Measurements from ENCODE around the gene STX16.

The STX16 gene

GRCh38 chr20:58664331-58664730, 13.2 kb downstream of the STX16 start:
- Histone ChIP-seq H3K27me3 (ENCODE audit: insufficient read depth, poor library complexity, severe bottlenecking) (no peaks in the 10 kb centered on the region), H3K4me3 (replicated peaks; ENCODE audit: insufficient read depth, low read length) (no peak overlapping the region), H3K27ac (replicated peaks) (no peak overlapping the region)
- no peak for TF ChIP-seq CTCF (IDR thresholded peaks at IDR 0.05; ENCODE audit: insufficient read depth, low read length)
- DNase-seq (ENCODE audit: low read depth in 1 of 2, low spot score in 1 of 2), result no peak

- Histone ChIP-seq H3K4me3 (replicated peaks; ENCODE audit: insufficient read depth, low read length) (no peak overlapping the region), H3K27ac (replicated peaks) (no peak overlapping the region), H3K27me3 (ENCODE audit: insufficient read depth, poor library complexity, severe bottlenecking) (no peaks in the 10 kb centered on the region)
- TF ChIP-seq CTCF (IDR thresholded peaks at IDR 0.05; ENCODE audit: insufficient read depth, low read length), result no peak
- no peak for TF ChIP-seq GABPA (IDR thresholded peaks at IDR 0.05; ENCODE audit: low read depth)
- TF ChIP-seq POLR2AphosphoS5 (IDR thresholded peaks at IDR 0.05; ENCODE audit: low read depth), result no peak
- TF ChIP-seq SPI1 (IDR thresholded peaks at IDR 0.05; ENCODE audit: borderline replicate concordance, low read depth), result no peak
- no peak for TF ChIP-seq REST (IDR thresholded peaks at IDR 0.05; ENCODE audit: insufficient replicate concordance, low read depth)
- no peak for DNase-seq (ENCODE audit: low read depth in 1 of 2, low spot score in 1 of 2)
Observed at GRCh38 chr20:58664883-58665282, 13.8 kb downstream of the STX16 start.

GRCh38 chr20:58665606-58666005, 14.5 kb downstream of the STX16 start:
- DNase-seq (ENCODE audit: low read depth in 1 of 2, low spot score in 1 of 2), result no peak
- no peak overlapping the region for H3K27ac ChIP-seq (replicated peaks)
- H3K27me3 ChIP-seq (ENCODE audit: insufficient read depth, poor library complexity, severe bottlenecking), result no peaks in the 10 kb centered on the region
- no peak overlapping the region for H3K4me3 ChIP-seq (replicated peaks; ENCODE audit: insufficient read depth, low read length)
- TF ChIP-seq SPI1 (IDR thresholded peaks at IDR 0.05; ENCODE audit: borderline replicate concordance, low read depth) (no peak), CTCF (IDR thresholded peaks at IDR 0.05; ENCODE audit: insufficient read depth, low read length) (no peak), POLR2AphosphoS5 (IDR thresholded peaks at IDR 0.05; ENCODE audit: low read depth) (no peak), GABPA (IDR thresholded peaks at IDR 0.05; ENCODE audit: low read depth) (no peak), REST (IDR thresholded peaks at IDR 0.05; ENCODE audit: insufficient replicate concordance, low read depth) (no peak)

GRCh38 chr20:58666702-58667101, 15.6 kb downstream of the STX16 start:
- H3K27ac ChIP-seq (replicated peaks), result no peak overlapping the region
- DNase-seq (ENCODE audit: low read depth in 1 of 2, low spot score in 1 of 2), result no peak
- TF ChIP-seq CTCF (IDR thresholded peaks at IDR 0.05; ENCODE audit: insufficient read depth, low read length) (no peak), SPI1 (IDR thresholded peaks at IDR 0.05; ENCODE audit: borderline replicate concordance, low read depth) (no peak), GABPA (IDR thresholded peaks at IDR 0.05; ENCODE audit: low read depth) (no peak), REST (IDR thresholded peaks at IDR 0.05; ENCODE audit: insufficient replicate concordance, low read depth) (no peak), POLR2AphosphoS5 (IDR thresholded peaks at IDR 0.05; ENCODE audit: low read depth) (no peak)
- H3K27me3 ChIP-seq (ENCODE audit: insufficient read depth, poor library complexity, severe bottlenecking), result no peaks in the 10 kb centered on the region
- H3K4me3 ChIP-seq (replicated peaks; ENCODE audit: insufficient read depth, low read length), result no peak overlapping the region

All from HL-60 (cell line).